Caco-2 (cell line): ENCODE data around the gene FRK. TPM values are rescaled to one million over a fixed set of nuclear protein-coding genes. Genes with fewer than 3 reads are reported as not detected.

Experiments
- Bru-seq: library from RNA; stranded (reverse); fragments of 400-500 nt; gene quantifications from one replicate; lab custom pipeline; 2021; lab: Mats Ljungman, UMichigan
- BruChase-seq, 2 experiments: library from RNA; stranded (reverse); fragments of 400-500 nt; gene quantifications; one replicate each; lab custom pipeline; 2021; lab: Mats Ljungman, UMichigan
- BruUV-seq: library from RNA; stranded (reverse); fragments of 400-500 nt; replicated peaks from 2 replicates; lab custom pipeline; 2021; lab: Mats Ljungman, UMichigan
- CTCF ChIA-PET: fragments of 300-600 bp; sonication (Branson Sonifier 250); formaldehyde crosslinking; loops from one replicate; lab custom pipeline; 2022; ENCODE audit warnings: antibody characterized with exemption; lab: Charles Lee
- POLR2A ChIA-PET: fragments of 300-600 bp; sonication (Branson Sonifier 250); formaldehyde crosslinking; loops from one replicate; lab custom pipeline; 2022; ENCODE audit warnings: antibody characterized with exemption; lab: Charles Lee
- DNase-seq, 2 experiments: peaks; one replicate each; pipeline versions ENCODE4 v3.0.0 to v3.0.0-alpha.2; 2020 to 2022
- H3K27me3 ChIP-seq: replicated peaks from 2 replicates; pipeline ENCODE4 v1.6.0; 2011; ENCODE audit warnings: low read length; ENCODE audit not compliant: control insufficient read depth, insufficient read depth
- H3K36me3 ChIP-seq: 2 replicates; pipeline ENCODE4 v1.5.1; 2011; ENCODE audit warnings: low read length; ENCODE audit not compliant: control insufficient read depth, insufficient read depth
- H3K4me1 ChIP-seq: fragments of 250-450 bp; sonication (Bioruptor Pico); 2 replicates; pipeline ENCODE4 v1.5.1; 2020; ENCODE audit warnings: mild to moderate bottlenecking
- H3K4me3 ChIP-seq: 2 replicates; pipeline ENCODE4 v1.5.1; 2011; ENCODE audit warnings: low read depth, mild to moderate bottlenecking, control low read depth, low read length
- H3K9me3 ChIP-seq: fragments of 250-450 bp; sonication (Bioruptor Pico); 2 replicates; pipeline ENCODE4 v1.5.1; 2020; ENCODE audit warnings: mild to moderate bottlenecking, moderate library complexity
- H3K27ac Mint-ChIP-seq: one replicate; pipeline ENCODE4 v1.8.0; 2022; ENCODE audit warnings: mixed read lengths; ENCODE audit not compliant: unreplicated experiment
- H3K27me3 Mint-ChIP-seq: one replicate; pipeline ENCODE4 v1.8.0; 2022; ENCODE audit warnings: mixed read lengths; ENCODE audit not compliant: insufficient read depth, unreplicated experiment
- H3K36me3 Mint-ChIP-seq: one replicate; pipeline ENCODE4 v1.8.0; 2022; ENCODE audit warnings: mild to moderate bottlenecking, mixed read lengths; ENCODE audit not compliant: insufficient read depth, unreplicated experiment
- H3K4me1 Mint-ChIP-seq: one replicate; pipeline ENCODE4 v1.8.0; 2022; ENCODE audit warnings: low read depth, mixed read lengths; ENCODE audit not compliant: unreplicated experiment
- H3K4me3 Mint-ChIP-seq: one replicate; pipeline ENCODE4 v1.8.0; 2022; ENCODE audit warnings: mild to moderate bottlenecking, moderate library complexity, mixed read lengths; ENCODE audit not compliant: unreplicated experiment
- H3K9me3 Mint-ChIP-seq: one replicate; pipeline ENCODE4 v1.8.0; 2022; ENCODE audit warnings: mixed read lengths; ENCODE audit not compliant: unreplicated experiment
- CTCF ChIP-seq, 2 experiments: fragments of 200-600 bp in 1 of 2; IDR thresholded peaks; 1 replicate in 1 of 2; 2 replicates in 1 of 2; pipeline versions ENCODE4 v1.5.1 to v1.8.0; 2011 to 2022; ENCODE audit warnings: antibody characterized with exemption in 1 of 2, control low read depth in 1 of 2, inconsistent platforms in 1 of 2, low read depth in 1 of 2, low read length in 1 of 2, mild to moderate bottlenecking in 1 of 2, moderate library complexity in 1 of 2; ENCODE audit not compliant: insufficient read depth in 1 of 2, severe bottlenecking in 1 of 2, unreplicated experiment in 1 of 2
- intact Hi-C: fragments of 100-400 bp; cut with micrococcal nuclease; formaldehyde crosslinking; loops from one replicate; pipeline ENCODE4 v1.10.0; 2022; ENCODE audit not compliant: unreplicated experiment
- long read RNA-seq: library from polyadenylated mRNA; stranded (forward); transcript quantifications from one replicate; pipeline ENCODE4 v2.0.0, GENCODE V29; 2022
- total RNA-seq: library from RNA; stranded (reverse); gene quantifications from 2 replicates; pipeline ENCODE4 v1.2.3, GENCODE V29; 2022

FRK gene
- total RNA-seq (7.3 and 8.4 TPM in 2 replicates), Bru-seq, nascent RNA (percentile 80 among the genes with signal in this experiment), BruChase-seq, experiment 1, labeled RNA remaining after a 2-hour chase (percentile 76 among the genes with signal in this experiment), BruChase-seq, experiment 2, labeled RNA remaining after a 6-hour chase (percentile 65 among the genes with signal in this experiment)
- long read RNA-seq, full-length matches to known transcripts: 1 of 3 reads
- long read RNA-seq, partial matches to known transcripts: 0 of 3 reads
- long read RNA-seq, other reads (novel, unspliced or antisense): 2 of 3 reads

- BruUV-seq: no TSS peak
- H3K9me3 Mint-ChIP-seq: no peaks in the 10 kb centered on the region
- H3K27me3 ChIP-seq: no peaks in the 10 kb centered on the region
- DNase-seq: peak; percentile 77 to 81
- no peaks in the 10 kb centered on the region for H3K27me3 Mint-ChIP-seq
- H3K4me3 ChIP-seq: peak within 1 kb of the TSS; percentile 63
- ChIA-PET CTCF (interaction anchor here (0.6 to 1.7 kb wide), 12 partner anchors 13 to 208 kb away, joined by 3 to 28 read pairs (median 4); partner anchors contain the start of gene NT5DC1), POLR2A (interaction anchor here (0.6 to 2.4 kb wide), 5 partner anchors 13 to 42 kb away, joined by 3 to 19 read pairs (median 4); partner anchors contain the start of gene NT5DC1)
- peaks cover 6% of the 10 kb centered on the region; the same call in 1 of the 2 replicates for H3K4me1 ChIP-seq
- peak; percentile 14 to 40 for TF ChIP-seq CTCF (IDR thresholded peaks at IDR 0.05; ENCODE audit: insufficient read depth in 1 of 2, low read depth in 1 of 2, low read length in 1 of 2, severe bottlenecking in 1 of 2, unreplicated experiment in 1 of 2)
- H3K4me3 Mint-ChIP-seq: peak within 1 kb of the TSS; percentile 81
- intact Hi-C loops: loop anchor here (1.0 kb wide), 2 partner anchors 40 to 49 kb away; partner anchors contain the start of gene NT5DC1
- peak within 1 kb of the TSS; percentile 95 for H3K27ac Mint-ChIP-seq
- H3K36me3 Mint-ChIP-seq: peaks cover 12% of the 10 kb centered on the region
- H3K4me1 Mint-ChIP-seq: peaks cover 14% of the 10 kb centered on the region
- no peaks in the 10 kb centered on the region for H3K36me3 ChIP-seq
- H3K9me3 ChIP-seq: no peaks in the 10 kb centered on the region
Measured at GRCh38 chr6:116060572-116061283, at the start of gene FRK. Gene FRK (minus strand): TSS chr6:116060891. CDS start chr6:116060311, 580 bp downstream.

GRCh38 chr6:116108836-116109235 lies 48.1 kb upstream of the FRK start:
- H3K27me3 Mint-ChIP-seq: no peaks in the 10 kb centered on the region
- no peaks in the 10 kb centered on the region for H3K9me3 Mint-ChIP-seq
- no peak for TF ChIP-seq CTCF (IDR thresholded peaks at IDR 0.05; ENCODE audit: insufficient read depth in 1 of 2, low read depth in 1 of 2, low read length in 1 of 2, severe bottlenecking in 1 of 2, unreplicated experiment in 1 of 2)
- intact Hi-C loops: no loop called here
- H3K27ac Mint-ChIP-seq: no peak overlapping the region
- H3K4me3 ChIP-seq: no peak overlapping the region
- no peaks in the 10 kb centered on the region for H3K36me3 ChIP-seq
- H3K4me1 Mint-ChIP-seq: no peaks in the 10 kb centered on the region
- H3K9me3 ChIP-seq: no peaks in the 10 kb centered on the region
- DNase-seq: no peak
- ChIA-PET POLR2A (no interaction called here), CTCF (no interaction called here)
- H3K4me1 ChIP-seq: peaks cover 4% of the 10 kb centered on the region; the same call in 1 of the 2 replicates
- peaks cover 31% of the 10 kb centered on the region for H3K36me3 Mint-ChIP-seq
- BruUV-seq: no TSS peak
- H3K27me3 ChIP-seq: no peaks in the 10 kb centered on the region
- no peak overlapping the region for H3K4me3 Mint-ChIP-seq

- H3K4me3 ChIP-seq: no peak overlapping the region
- no peak overlapping the region for H3K27ac Mint-ChIP-seq
- H3K27me3 ChIP-seq: no peaks in the 10 kb centered on the region
- H3K4me1 ChIP-seq: peaks cover 11% of the 10 kb centered on the region; the same call in 1 of the 2 replicates
- H3K27me3 Mint-ChIP-seq: no peaks in the 10 kb centered on the region
- intact Hi-C loops: no loop called here
- no peaks in the 10 kb centered on the region for H3K36me3 ChIP-seq
- peaks cover 19% of the 10 kb centered on the region for H3K36me3 Mint-ChIP-seq
- H3K9me3 Mint-ChIP-seq: no peaks in the 10 kb centered on the region
- POLR2A ChIA-PET: no interaction called here
- peaks cover 19% of the 10 kb centered on the region for H3K4me1 Mint-ChIP-seq
- no peak overlapping the region for H3K4me3 Mint-ChIP-seq
- BruUV-seq: no TSS peak
- H3K9me3 ChIP-seq: no peaks in the 10 kb centered on the region
- DNase-seq: no peak
- CTCF ChIA-PET: interaction anchor here (0.5 to 0.6 kb wide), 2 partner anchors 32 to 176 kb away, joined by 3 read pairs; no protein-coding TSS in a partner anchor
- TF ChIP-seq CTCF (IDR thresholded peaks at IDR 0.05; ENCODE audit: insufficient read depth in 1 of 2, low read depth in 1 of 2, low read length in 1 of 2, severe bottlenecking in 1 of 2, unreplicated experiment in 1 of 2): no peak
Measured at GRCh38 chr6:116106146-116106545, 45.5 kb upstream of the FRK start.
